ENCODE data around the gene OR2T2. TPM values are rescaled to one million over a fixed set of nuclear protein-coding genes. Genes with fewer than 3 reads are reported as not detected.
"Not testable (repeated sequence)": the region's sequence is repeated elsewhere in the genome, so short reads cannot be mapped to it uniquely, and the experiment has no call there.

Gene OR2T2
- total and polyA plus RNA-seq, 2 donors (not counting 3 experiments of a cell fraction or from before 2014, with no cell fraction given) = not detected

DNA sequence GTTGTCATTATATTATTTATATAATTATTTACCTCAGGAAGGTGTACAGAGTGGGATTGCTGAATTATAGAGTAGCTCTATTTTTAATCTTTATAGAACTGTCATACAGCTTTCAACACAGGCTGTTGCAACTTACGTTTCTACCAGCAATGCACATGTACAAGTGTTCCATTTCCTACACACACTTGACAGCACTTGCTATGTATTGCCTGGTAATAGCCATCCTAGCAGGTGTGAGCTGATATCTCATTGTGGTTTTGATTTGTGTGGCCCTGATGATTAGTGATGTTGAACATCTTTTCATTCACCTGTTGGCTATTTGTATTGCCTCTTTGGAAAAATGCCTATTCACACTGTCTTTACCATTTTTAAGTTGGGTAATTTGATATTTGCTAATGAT lies 30.2 kb downstream of the OR2T2 start:
- H3K79me2 ChIP-seq (ENCODE audit: control insufficient read depth, insufficient read depth, low read length); POLR2A ChIA-PET; H3K27ac ChIP-seq (ENCODE audit: insufficient read depth, low read depth, low read length); H3K36me3 ChIP-seq (ENCODE audit: control insufficient read depth in 2 of 2, extremely low read depth in 1 of 2, insufficient read depth in 2 of 2, low read length in 2 of 2); H3K4me3 ChIP-seq (replicated peaks in 1 of 3; ENCODE audit: insufficient read depth in 1 of 3, low read depth in 1 of 3, low read length in 3 of 3); CTCF ChIA-PET; H3K27me3 ChIP-seq (ENCODE audit: control insufficient read depth in 2 of 2, insufficient read depth in 2 of 2, low read length in 2 of 2); dilution Hi-C loops (cut with MboI; ENCODE audit: extremely low pct_ligation_motif_present, low sequenced_read_pairs); H3K4me2 ChIP-seq (ENCODE audit: insufficient read depth, low read length); H3K9me3 ChIP-seq (replicated peaks; ENCODE audit: control insufficient read depth, insufficient read depth, low read length); H4K20me1 ChIP-seq (replicated peaks; ENCODE audit: control insufficient read depth, extremely low read depth, insufficient read depth, low read length); H3K9ac ChIP-seq (replicated peaks; ENCODE audit: extremely low read depth, insufficient read depth, low read length); DNase-seq (ENCODE audit: low read depth, low spot score); intact Hi-C loops (cut with micrococcal nuclease); H3K9me1 ChIP-seq (replicated peaks; ENCODE audit: control insufficient read depth, extremely low read depth, insufficient read depth, low read length); H2AFZ ChIP-seq (ENCODE audit: low read depth, low read length); BruUV-seq (replicated peaks); H3K4me1 ChIP-seq (ENCODE audit: control insufficient read depth, extremely low read depth, insufficient read depth, low read length); FAIRE-seq: not testable (repeated sequence)

DNA sequence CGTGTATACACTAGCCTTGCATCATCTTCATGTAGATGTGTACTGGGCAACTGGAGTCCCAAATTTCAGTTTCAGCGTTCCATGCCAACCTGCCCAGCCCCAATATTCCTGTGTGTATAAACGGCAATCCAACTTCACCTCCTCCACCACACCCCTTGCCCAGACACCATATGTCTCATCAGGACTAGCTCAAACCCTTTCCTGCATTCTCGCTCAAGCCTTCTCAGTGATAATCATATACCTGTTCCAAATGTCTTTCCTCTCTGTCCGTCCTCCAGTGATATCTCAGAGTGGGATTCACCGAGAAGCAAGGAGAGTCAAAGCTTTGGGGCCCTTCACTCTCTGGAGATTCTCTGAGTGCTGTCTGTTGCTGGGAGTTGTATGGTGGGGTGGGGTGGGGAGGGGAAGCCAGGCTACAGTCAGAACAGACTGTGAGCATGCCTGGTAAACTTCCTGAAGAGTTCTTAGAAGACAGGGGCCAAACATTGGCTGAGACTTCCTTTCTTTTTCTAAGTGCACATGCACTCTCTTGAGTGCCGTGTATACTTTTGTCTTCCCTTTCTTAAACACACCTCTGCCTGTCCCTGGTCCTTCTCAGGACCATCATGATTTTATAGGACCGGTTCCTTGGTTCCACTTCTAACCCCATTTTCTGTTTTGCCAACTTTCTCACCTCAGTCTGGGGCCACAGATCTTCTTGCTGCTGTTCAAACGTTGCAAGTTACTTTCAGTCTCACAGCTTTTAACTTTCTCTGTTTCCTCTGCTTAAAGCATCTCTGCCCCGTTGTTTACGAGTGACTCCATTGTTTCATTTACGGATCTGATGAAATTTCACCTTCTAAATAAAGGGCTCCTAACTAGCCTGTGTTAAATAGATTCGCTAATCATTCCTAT lies 36.5 kb downstream of the OR2T2 start:
- intact Hi-C loops (cut with micrococcal nuclease); H2AFZ ChIP-seq (ENCODE audit: low read depth, low read length); BruUV-seq (replicated peaks); H3K27me3 ChIP-seq (ENCODE audit: control insufficient read depth in 2 of 2, insufficient read depth in 2 of 2, low read length in 2 of 2); H3K79me2 ChIP-seq (ENCODE audit: control insufficient read depth, insufficient read depth, low read length); H4K20me1 ChIP-seq (replicated peaks; ENCODE audit: control insufficient read depth, extremely low read depth, insufficient read depth, low read length); H3K4me3 ChIP-seq (replicated peaks in 1 of 3; ENCODE audit: insufficient read depth in 1 of 3, low read depth in 1 of 3, low read length in 3 of 3); dilution Hi-C loops (cut with MboI; ENCODE audit: extremely low pct_ligation_motif_present, low sequenced_read_pairs); H3K9me3 ChIP-seq (replicated peaks; ENCODE audit: control insufficient read depth, insufficient read depth, low read length); H3K9ac ChIP-seq (replicated peaks; ENCODE audit: extremely low read depth, insufficient read depth, low read length); H3K4me1 ChIP-seq (ENCODE audit: control insufficient read depth, extremely low read depth, insufficient read depth, low read length); H3K4me2 ChIP-seq (ENCODE audit: insufficient read depth, low read length); CTCF ChIA-PET; DNase-seq (ENCODE audit: low read depth, low spot score); H3K36me3 ChIP-seq (ENCODE audit: control insufficient read depth in 2 of 2, extremely low read depth in 1 of 2, insufficient read depth in 2 of 2, low read length in 2 of 2); H3K27ac ChIP-seq (ENCODE audit: insufficient read depth, low read depth, low read length); POLR2A ChIA-PET; FAIRE-seq; H3K9me1 ChIP-seq (replicated peaks; ENCODE audit: control insufficient read depth, extremely low read depth, insufficient read depth, low read length): not testable (repeated sequence)

DNA sequence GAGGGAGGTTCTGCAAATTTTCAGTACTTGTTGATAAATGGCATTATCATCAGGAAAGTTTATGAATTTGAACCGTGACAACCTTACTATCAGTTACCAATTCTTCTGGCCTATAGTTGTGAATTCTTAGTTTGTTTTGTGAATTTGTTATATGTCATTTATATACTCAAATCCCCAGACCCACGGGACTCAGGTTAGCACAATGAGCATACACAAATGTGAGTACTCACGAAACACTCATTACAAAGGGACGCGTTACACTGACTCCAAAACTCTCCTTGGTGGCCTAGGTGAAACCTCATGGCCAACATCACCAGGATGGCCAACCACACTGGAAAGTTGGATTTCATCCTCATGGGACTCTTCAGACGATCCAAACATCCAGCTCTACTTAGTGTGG lies 42.9 kb downstream of the OR2T2 start, which contains the start of gene OR2T5:
TSS of gene OR2T5 (plus strand) at position 301 of the 400 bp plus-strand sequence. CDS start at position 301, 0 bp downstream.
- BruUV-seq (replicated peaks); H3K9ac ChIP-seq (replicated peaks; ENCODE audit: extremely low read depth, insufficient read depth, low read length); intact Hi-C loops (cut with micrococcal nuclease); H3K36me3 ChIP-seq (ENCODE audit: control insufficient read depth in 2 of 2, extremely low read depth in 1 of 2, insufficient read depth in 2 of 2, low read length in 2 of 2); H3K9me1 ChIP-seq (replicated peaks; ENCODE audit: control insufficient read depth, extremely low read depth, insufficient read depth, low read length); H2AFZ ChIP-seq (ENCODE audit: low read depth, low read length); DNase-seq (ENCODE audit: low read depth, low spot score); H3K79me2 ChIP-seq (ENCODE audit: control insufficient read depth, insufficient read depth, low read length); H4K20me1 ChIP-seq (replicated peaks; ENCODE audit: control insufficient read depth, extremely low read depth, insufficient read depth, low read length); H3K4me3 ChIP-seq (replicated peaks in 1 of 3; ENCODE audit: insufficient read depth in 1 of 3, low read depth in 1 of 3, low read length in 3 of 3); H3K4me2 ChIP-seq (ENCODE audit: insufficient read depth, low read length); CTCF ChIA-PET; H3K27ac ChIP-seq (ENCODE audit: insufficient read depth, low read depth, low read length); H3K27me3 ChIP-seq (ENCODE audit: control insufficient read depth in 2 of 2, insufficient read depth in 2 of 2, low read length in 2 of 2); H3K9me3 ChIP-seq (replicated peaks; ENCODE audit: control insufficient read depth, insufficient read depth, low read length); dilution Hi-C loops (cut with MboI; ENCODE audit: extremely low pct_ligation_motif_present, low sequenced_read_pairs); FAIRE-seq; POLR2A ChIA-PET; H3K4me1 ChIP-seq (ENCODE audit: control insufficient read depth, extremely low read depth, insufficient read depth, low read length): not testable (repeated sequence)

DNA sequence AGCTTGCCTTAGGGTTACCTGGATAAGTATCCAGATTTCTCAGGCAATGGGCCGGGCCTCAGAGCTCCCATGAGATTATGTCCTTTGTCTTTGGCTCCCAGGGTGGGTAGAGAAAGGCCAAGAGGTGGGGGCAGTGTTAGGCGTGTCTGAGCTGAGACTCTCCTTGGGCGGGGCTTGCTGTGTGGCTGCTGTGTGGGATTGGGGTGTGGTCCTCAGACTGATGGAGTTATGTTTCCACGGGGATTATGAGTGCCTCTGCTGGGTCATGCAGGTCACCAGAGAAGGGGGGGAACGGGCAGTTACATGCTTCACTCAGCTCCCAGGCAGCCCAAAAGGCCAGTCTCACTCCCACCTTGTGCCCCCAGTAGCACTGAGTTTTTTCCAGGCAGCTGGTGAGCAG lies 51.2 kb downstream of the OR2T2 start:
- H4K20me1 ChIP-seq (replicated peaks; ENCODE audit: control insufficient read depth, extremely low read depth, insufficient read depth, low read length); H3K79me2 ChIP-seq (ENCODE audit: control insufficient read depth, insufficient read depth, low read length); FAIRE-seq; H3K4me1 ChIP-seq (ENCODE audit: control insufficient read depth, extremely low read depth, insufficient read depth, low read length); H3K4me2 ChIP-seq (ENCODE audit: insufficient read depth, low read length); intact Hi-C loops (cut with micrococcal nuclease); H3K27ac ChIP-seq (ENCODE audit: insufficient read depth, low read depth, low read length); H3K9me3 ChIP-seq (replicated peaks; ENCODE audit: control insufficient read depth, insufficient read depth, low read length); BruUV-seq (replicated peaks); DNase-seq (ENCODE audit: low read depth, low spot score); H3K9me1 ChIP-seq (replicated peaks; ENCODE audit: control insufficient read depth, extremely low read depth, insufficient read depth, low read length); CTCF ChIA-PET; POLR2A ChIA-PET; H3K36me3 ChIP-seq (ENCODE audit: control insufficient read depth in 2 of 2, extremely low read depth in 1 of 2, insufficient read depth in 2 of 2, low read length in 2 of 2); H2AFZ ChIP-seq (ENCODE audit: low read depth, low read length); dilution Hi-C loops (cut with MboI; ENCODE audit: extremely low pct_ligation_motif_present, low sequenced_read_pairs); H3K27me3 ChIP-seq (ENCODE audit: control insufficient read depth in 2 of 2, insufficient read depth in 2 of 2, low read length in 2 of 2); H3K4me3 ChIP-seq (replicated peaks in 1 of 3; ENCODE audit: insufficient read depth in 1 of 3, low read depth in 1 of 3, low read length in 3 of 3); H3K9ac ChIP-seq (replicated peaks; ENCODE audit: extremely low read depth, insufficient read depth, low read length): not testable (repeated sequence)
